HCT116 (cell line): ENCODE measurements around the gene UBAC2. TPM values are rescaled to one million over a fixed set of nuclear protein-coding genes. Genes with fewer than 3 reads are reported as not detected.

Experiments used
- ATAC-seq: fragments of 200-7000 bp; cut with Tn5 transposase; 2 replicates; pipeline ENCODE4 v1.9.1; 2020; ENCODE audit warnings: mild to moderate bottlenecking, moderate library complexity
- BruUV-seq: library from RNA; stranded (reverse); fragments of 400-500 nt; replicated peaks from 2 replicates; lab custom pipeline; 2021; lab: Mats Ljungman, UMichigan
- CTCF ChIA-PET: fragments of 300-600 bp; sonication (Branson Sonifier 250); formaldehyde crosslinking; loops from one replicate; lab custom pipeline; 2021; ENCODE audit warnings: antibody characterized with exemption; lab: Charles Lee
- POLR2A ChIA-PET: fragments of 300-600, 350-600 bp; sonication (Branson Sonifier 250); formaldehyde crosslinking; loops from one replicate; lab custom pipeline; 2021; ENCODE audit warnings: antibody characterized with exemption; lab: Charles Lee
- RAD21 ChIA-PET, 2 experiments: fragments of 300-600 bp; sonication (Branson Sonifier 250); formaldehyde crosslinking; loops; one replicate each; lab custom pipeline; 2023; ENCODE audit warnings: low total read pairs in 2 of 2; ENCODE audit not compliant: uncharacterized antibody in 2 of 2, unreplicated experiment in 2 of 2, low non-redundant PET in 1 of 2; lab: Charles Lee
- DNase-seq: peaks from one replicate; pipeline ENCODE4 v3.0.0-alpha.2; 2010; ENCODE audit warnings: low read depth, low spot score
- H2AFZ ChIP-seq: fragments of 200-600 bp; shearing (Covaris generic), sonication (generic); 2 replicates; pipeline ENCODE4 v1.6.1; 2017; ENCODE audit warnings: low read depth, mixed run types, mixed read lengths, antibody characterized with exemption, low read length; ENCODE audit not compliant: poor library complexity, severe bottlenecking
- H3K27ac ChIP-seq: 2 replicates; pipeline ENCODE4 v1.5.1; 2012; ENCODE audit warnings: low read depth, low read length
- H3K27me3 ChIP-seq: fragments of 200-600 bp; sonication (generic); 2 replicates; pipeline ENCODE4 v1.6.1; 2016; ENCODE audit warnings: mixed run types, low read length, mixed read lengths; ENCODE audit not compliant: insufficient read depth
- H3K36me3 ChIP-seq, 2 experiments: fragments of 200-500 bp in 1 of 2; fragments of 200-600 bp in 1 of 2; sonication (Bioruptor generic) in 1 of 2; sonication (generic) in 1 of 2; 2 replicates each; pipeline versions ENCODE4 v1.5.1 to v1.6.1; 2014 to 2016; ENCODE audit warnings: low read length in 2 of 2, inconsistent platforms in 1 of 2, mixed read lengths in 1 of 2, mixed run types in 1 of 2; ENCODE audit not compliant: insufficient read depth in 2 of 2, control insufficient read depth in 1 of 2
- H3K4me1 ChIP-seq, 2 experiments: fragments of 200-600 bp in 1 of 2; sonication (generic) in 1 of 2; 2 replicates each; pipeline versions ENCODE4 v1.5.1 to v1.6.1; 2012 to 2017; ENCODE audit warnings: low read length in 2 of 2, inconsistent platforms in 1 of 2, mild to moderate bottlenecking in 1 of 2, mixed read lengths in 1 of 2, mixed run types in 1 of 2, moderate library complexity in 1 of 2; ENCODE audit not compliant: insufficient read depth in 2 of 2, control insufficient read depth in 1 of 2
- H3K4me2 ChIP-seq: fragments of 200-600 bp; sonication (generic); 2 replicates; pipeline ENCODE4 v1.6.1; 2017; ENCODE audit warnings: mixed run types, low read length, mixed read lengths
- H3K4me3 ChIP-seq, 2 experiments: fragments of 200-600 bp in 1 of 2; sonication (generic) in 1 of 2; replicated peaks in 1 of 2; 2 replicates each; pipeline ENCODE4 v1.5.1; 2011 to 2016; ENCODE audit warnings: low read length in 2 of 2, control low read depth in 1 of 2, low read depth in 1 of 2, mild to moderate bottlenecking in 1 of 2, mixed read lengths in 1 of 2, mixed run types in 1 of 2
- H3K79me2 ChIP-seq: fragments of 200-600 bp; sonication (generic); 2 replicates; pipeline ENCODE4 v1.6.1; 2017; ENCODE audit warnings: mild to moderate bottlenecking, mixed run types, low read length, moderate library complexity, mixed read lengths; ENCODE audit not compliant: insufficient read depth
- H3K9ac ChIP-seq: fragments of 200-600 bp; sonication (generic); 2 replicates; pipeline ENCODE4 v1.6.1; 2016; ENCODE audit warnings: low read length, mixed read lengths
- H3K9me2 ChIP-seq: fragments of 200-600 bp; sonication (generic), shearing (Covaris generic); 2 replicates; pipeline ENCODE4 v1.6.1; 2017; ENCODE audit warnings: mixed run types, mild to moderate bottlenecking, moderate library complexity; ENCODE audit not compliant: insufficient read depth
- H3K9me3 ChIP-seq, 2 experiments: fragments of 200-500 bp in 1 of 2; fragments of 200-600 bp in 1 of 2; sonication (Bioruptor generic) in 1 of 2; sonication (generic) in 1 of 2; 2 replicates each; pipeline ENCODE4 v1.6.1; 2014 to 2017; ENCODE audit warnings: low read length in 2 of 2, mixed read lengths in 2 of 2, inconsistent platforms in 1 of 2, low read depth in 1 of 2, mild to moderate bottlenecking in 1 of 2, mixed run types in 1 of 2, moderate library complexity in 1 of 2; ENCODE audit not compliant: control insufficient read depth in 1 of 2, insufficient read depth in 1 of 2
- H4K20me1 ChIP-seq: fragments of 200-600 bp; sonication (generic), shearing (Covaris generic); 2 replicates; pipeline ENCODE4 v1.6.1; 2017; ENCODE audit warnings: mixed run types, mild to moderate bottlenecking, moderate library complexity; ENCODE audit not compliant: insufficient read depth
- ATF3 ChIP-seq: IDR thresholded peaks from 2 replicates; pipeline ENCODE4 v1.6.1; 2012
- CBX3 ChIP-seq: IDR thresholded peaks from 2 replicates; pipeline ENCODE4 v1.6.1; 2012; ENCODE audit warnings: low read depth
- EGR1 ChIP-seq: IDR thresholded peaks from 2 replicates; pipeline ENCODE4 v1.6.1; 2012; ENCODE audit warnings: low read depth
- EZH2 ChIP-seq: fragments of 200-600 bp; sonication (generic); IDR thresholded peaks from 2 replicates; pipeline ENCODE4 v1.6.1; 2017; ENCODE audit warnings: antibody characterized with exemption, mixed run types
- EZH2phosphoT487 ChIP-seq: fragments of 200-600 bp; IDR thresholded peaks from 2 replicates; pipeline ENCODE4 v1.6.1; 2018; ENCODE audit warnings: antibody characterized with exemption, borderline replicate concordance
- JUND ChIP-seq: IDR thresholded peaks from 2 replicates; pipeline ENCODE4 v1.6.1; 2012
- MAX ChIP-seq: IDR thresholded peaks from 2 replicates; pipeline ENCODE4 v1.6.1; 2012
- POLR2A ChIP-seq: IDR thresholded peaks from 2 replicates; pipeline ENCODE4 v1.7.0; 2011; ENCODE audit warnings: borderline replicate concordance; ENCODE audit not compliant: insufficient read depth, insufficient read length; ENCODE audit errors: extremely low read depth
- RAD21 ChIP-seq: IDR thresholded peaks from 2 replicates; pipeline ENCODE4 v1.6.1; 2012; ENCODE audit warnings: low read depth, mild to moderate bottlenecking
- REST ChIP-seq: IDR thresholded peaks from 2 replicates; pipeline ENCODE4 v1.6.1; 2012; ENCODE audit warnings: low read depth
- SP1 ChIP-seq: IDR thresholded peaks from 2 replicates; pipeline ENCODE4 v1.6.1; 2012; ENCODE audit warnings: low read depth
- TCF7L2 ChIP-seq: IDR thresholded peaks from 2 replicates; pipeline ENCODE4 v1.7.0; 2011; ENCODE audit warnings: borderline replicate concordance, inconsistent platforms; ENCODE audit not compliant: insufficient read depth, insufficient read length; ENCODE audit errors: extremely low read depth
- YY1 ChIP-seq: IDR thresholded peaks from 2 replicates; pipeline ENCODE4 v1.6.1; 2011; ENCODE audit warnings: low read length, low read depth, moderate library complexity, mild to moderate bottlenecking; ENCODE audit not compliant: insufficient replicate concordance; ENCODE audit errors: extremely low read depth
- ZBTB33 ChIP-seq: IDR thresholded peaks from 2 replicates; pipeline ENCODE4 v1.6.1; 2011; ENCODE audit warnings: mild to moderate bottlenecking, low read length, moderate library complexity; ENCODE audit not compliant: insufficient replicate concordance; ENCODE audit errors: extremely low read depth
- ZNF274 ChIP-seq: fragments of 200-500 bp; sonication (Bioruptor generic); IDR thresholded peaks from 2 replicates; pipeline ENCODE4 v1.6.1; 2014; ENCODE audit warnings: mild to moderate bottlenecking, low read depth, low read length, inconsistent platforms
- intact Hi-C: fragments of 100-400 bp; cut with micrococcal nuclease; formaldehyde crosslinking; loops from 2 replicates; pipeline ENCODE4 v1.10.0; 2022
- total RNA-seq: library from RNA; stranded (reverse); gene quantifications from one replicate; pipeline ENCODE4 v1.2.1, GENCODE V29; 2021; ENCODE audit not compliant: unreplicated experiment

Gene UBAC2
- total RNA-seq, 1 experiment from 2014 or later, result 67.4 TPM

GRCh38 chr13:99281811-99282263, 81.2 kb downstream of the UBAC2 start:
- no peak overlapping the region for H3K4me2 ChIP-seq
- H3K27me3 ChIP-seq, result no peaks in the 10 kb centered on the region
- no TSS peak for BruUV-seq
- no peak overlapping the region for H3K4me3 ChIP-seq
- no peaks in the 10 kb centered on the region for H4K20me1 ChIP-seq
- no peak overlapping the region for H2AFZ ChIP-seq
- CTCF ChIA-PET, result interaction anchor here (1.5 kb wide), 1 partner anchor 12 kb away, joined by 5 read pairs; no protein-coding TSS in a partner anchor
- intact Hi-C loops, result no loop called here
- DNase-seq (no peak), ATAC-seq (no peak)
- H3K27ac ChIP-seq, result no peak overlapping the region
- peaks cover 19% of the 10 kb centered on the region; the same call in 1 of the 2 replicates for H3K79me2 ChIP-seq
- H3K9ac ChIP-seq, result no peak overlapping the region
- no peaks in the 10 kb centered on the region for H3K4me1 ChIP-seq
- TF ChIP-seq EZH2phosphoT487 (no peak), POLR2A (no peak), EZH2 (no peak), RAD21 (no peak), REST (no peak), JUND (no peak), TCF7L2 (no peak), ZBTB33 (no peak), ZNF274 (no peak), CBX3 (no peak), EGR1 (no peak), SP1 (no peak), YY1 (no peak), ATF3 (no peak), MAX (no peak)
- no peaks in the 10 kb centered on the region for H3K9me2 ChIP-seq
- H3K9me3 ChIP-seq, result no peaks in the 10 kb centered on the region
- POLR2A ChIA-PET, result no interaction called here
- RAD21 ChIA-PET, result no interaction called here
- H3K36me3 ChIP-seq, result no peaks in the 10 kb centered on the region
